Left ventricle myocardium superior (tissue), 1 donor: ENCODE data around the gene KRT4. TPM values are rescaled to one million over a fixed set of nuclear protein-coding genes. Genes with fewer than 3 reads are reported as not detected.
"Not testable (repeated sequence)": the region's sequence is repeated elsewhere in the genome, so short reads cannot be mapped to it uniquely, and the experiment has no call there.

ENCODE experiments used
- ATAC-seq: fragments of 200-7000 bp; cut with Tn5 transposase; one replicate; pipeline ENCODE4 v1.9.1; 2020; ENCODE audit warnings: mild to moderate bottlenecking, moderate library complexity
- DNase-seq: peaks from one replicate; pipeline ENCODE4 v3.0.0-alpha.2; 2020
- intact Hi-C: fragments of 100-400 bp; cut with micrococcal nuclease; formaldehyde crosslinking; loops from one replicate; pipeline ENCODE4 v1.11.0; 2022
- total RNA-seq: library from RNA; stranded (reverse); fragmentation: NEBNext Ultra II Directional; extraction: Animal tissue kit (Norgen Biotek cat#: 25700); gene quantifications from one replicate; pipeline ENCODE4 v1.2.1, GENCODE V29; 2021
- donor health status: DM: no; HTN: yes; CAD: no; lungs with severe emphysema.

Gene KRT4
- total RNA-seq, 1 donor from 2014 or later = not detected

GRCh38 chr12:52796839-52797528 is 16.9 kb downstream of the KRT4 start:
- DNase-seq (no peak), ATAC-seq (no peak)
- intact Hi-C loops = no loop called here

- ATAC-seq (no peak), DNase-seq (no peak)
- intact Hi-C loops = no loop called here
Measured at GRCh38 chr12:52796429-52796794, 17.5 kb downstream of the KRT4 start.

- no peak for ATAC-seq
- DNase-seq = no peak
- intact Hi-C loops = no loop called here
Measured at GRCh38 chr12:52795694-52796428, 18.1 kb downstream of the KRT4 start, which contains the start of gene KRT3. TSS of gene KRT3 (minus strand) at chr12:52796117. CDS start at chr12:52796042, 75 bp downstream.

- DNase-seq, ATAC-seq, intact Hi-C loops: not testable (repeated sequence)
Measured at GRCh38 chr12:52795332-52795674, 18.6 kb downstream of the KRT4 start.

GRCh38 chr12:52794479-52795331 is 19.2 kb downstream of the KRT4 start:
- no peak for ATAC-seq
- no peak for DNase-seq
- intact Hi-C loops = no loop called here

GRCh38 chr12:52792185-52793029 is 21.5 kb downstream of the KRT4 start:
- intact Hi-C loops = no loop called here
- ATAC-seq (no peak), DNase-seq (no peak)

- DNase-seq (no peak), ATAC-seq (no peak)
- intact Hi-C loops = no loop called here
Measured at GRCh38 chr12:52791271-52792184, 22.4 kb downstream of the KRT4 start.

- DNase-seq = no peak
- intact Hi-C loops = no loop called here
- no peak for ATAC-seq
Measured at GRCh38 chr12:52790427-52791270, 23.3 kb downstream of the KRT4 start.

- ATAC-seq = no peak
- intact Hi-C loops = no loop called here
Measured at GRCh38 chr12:52789637-52790426, 24.1 kb downstream of the KRT4 start.

GRCh38 chr12:52788876-52789636 is 24.9 kb downstream of the KRT4 start:
- intact Hi-C loops = no loop called here
- DNase-seq = no peak
- ATAC-seq = no peak

More at GRCh38 chr12:52789637-52790426, 24.1 kb downstream of the KRT4 start:
- DNase-seq = no peak

GRCh38 chr12:52788192-52788875 is 25.6 kb downstream of the KRT4 start:
- ATAC-seq (no peak), DNase-seq (no peak)
- intact Hi-C loops = no loop called here

GRCh38 chr12:52787324-52788191 is 26.4 kb downstream of the KRT4 start:
- no peak for ATAC-seq
- DNase-seq = no peak
- intact Hi-C loops = no loop called here

GRCh38 chr12:52784909-52785308 is 29.0 kb downstream of the KRT4 start:
- intact Hi-C loops = no loop called here
- no peak for ATAC-seq
- DNase-seq = no peak
